Endothelial cell (in vitro differentiated cells): ENCODE data around the gene MDFI. TPM values are rescaled to one million over a fixed set of nuclear protein-coding genes. Genes with fewer than 3 reads are reported as not detected.

ENCODE experiments used
- DNase-seq: peaks from one replicate; pipeline ENCODE4 v3.0.0; 2021; ENCODE audit warnings: low spot score
- H3K27ac Mint-ChIP-seq: one replicate; pipeline ENCODE4 v1.8.0; 2021; ENCODE audit warnings: mixed read lengths, inconsistent platforms; ENCODE audit not compliant: unreplicated experiment
- H3K27me3 Mint-ChIP-seq: one replicate; pipeline ENCODE4 v1.8.0; 2021; ENCODE audit warnings: mild to moderate bottlenecking, moderate library complexity, mixed read lengths, inconsistent platforms; ENCODE audit not compliant: unreplicated experiment
- H3K36me3 Mint-ChIP-seq: one replicate; pipeline ENCODE4 v1.8.0; 2021; ENCODE audit warnings: mild to moderate bottlenecking, low read depth, mixed read lengths, inconsistent platforms; ENCODE audit not compliant: unreplicated experiment
- H3K4me1 Mint-ChIP-seq: one replicate; pipeline ENCODE4 v1.8.0; 2021; ENCODE audit warnings: mild to moderate bottlenecking, mixed read lengths, inconsistent platforms; ENCODE audit not compliant: unreplicated experiment
- H3K4me3 Mint-ChIP-seq: one replicate; pipeline ENCODE4 v1.8.0; 2021; ENCODE audit warnings: mild to moderate bottlenecking, mixed read lengths, inconsistent platforms; ENCODE audit not compliant: unreplicated experiment
- H3K9me3 Mint-ChIP-seq: one replicate; pipeline ENCODE4 v1.8.0; 2021; ENCODE audit warnings: mixed read lengths, inconsistent platforms; ENCODE audit not compliant: unreplicated experiment
- total RNA-seq: library from RNA; stranded (reverse); fragmentation: NEBNext Ultra II Directional; extraction: Animal tissue kit (Norgen Biotek cat#: 25700); gene quantifications from one replicate; pipeline ENCODE4 v1.2.1, GENCODE V29; 2021; ENCODE audit not compliant: unreplicated experiment
- TF ChIP-seq, protein P1 (sequence below): fragments of 200-600 bp; sonication (generic); IDR thresholded peaks from one replicate; pipeline ENCODE4 v1.5.0; 2021; ENCODE audit warnings: antibody characterized with exemption; ENCODE audit not compliant: unreplicated experiment

Gene MDFI
- total RNA-seq, 1 donor from 2014 or later = 285 TPM

DNA sequence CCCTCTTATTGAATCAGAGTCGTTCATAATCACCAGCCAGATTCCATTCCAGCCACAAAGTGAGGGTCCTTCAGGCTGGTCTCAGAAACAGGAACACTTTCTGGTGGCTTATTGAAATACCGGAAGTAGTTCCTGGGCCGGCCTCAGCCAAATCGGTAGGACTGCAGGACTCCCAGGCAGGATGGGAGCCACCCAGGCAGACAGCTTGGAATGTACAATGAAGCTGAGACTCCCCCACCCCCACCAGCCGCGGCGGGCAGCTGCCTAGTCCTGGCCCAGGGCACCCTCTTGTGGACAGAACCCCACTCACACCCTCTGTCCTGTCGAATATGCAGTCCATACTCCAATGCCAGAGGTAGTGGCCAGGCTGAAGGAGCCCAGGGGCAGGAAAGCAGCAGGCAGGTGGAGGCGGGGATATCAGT is 43.8 kb downstream of the MDFI start:
- H3K9me3 Mint-ChIP-seq = no peaks in the 10 kb centered on the region
- H3K4me1 Mint-ChIP-seq = peaks cover 11% of the 10 kb centered on the region
- H3K27ac Mint-ChIP-seq = peak overlapping the region; percentile 30
- TF ChIP-seq, protein P1, sequence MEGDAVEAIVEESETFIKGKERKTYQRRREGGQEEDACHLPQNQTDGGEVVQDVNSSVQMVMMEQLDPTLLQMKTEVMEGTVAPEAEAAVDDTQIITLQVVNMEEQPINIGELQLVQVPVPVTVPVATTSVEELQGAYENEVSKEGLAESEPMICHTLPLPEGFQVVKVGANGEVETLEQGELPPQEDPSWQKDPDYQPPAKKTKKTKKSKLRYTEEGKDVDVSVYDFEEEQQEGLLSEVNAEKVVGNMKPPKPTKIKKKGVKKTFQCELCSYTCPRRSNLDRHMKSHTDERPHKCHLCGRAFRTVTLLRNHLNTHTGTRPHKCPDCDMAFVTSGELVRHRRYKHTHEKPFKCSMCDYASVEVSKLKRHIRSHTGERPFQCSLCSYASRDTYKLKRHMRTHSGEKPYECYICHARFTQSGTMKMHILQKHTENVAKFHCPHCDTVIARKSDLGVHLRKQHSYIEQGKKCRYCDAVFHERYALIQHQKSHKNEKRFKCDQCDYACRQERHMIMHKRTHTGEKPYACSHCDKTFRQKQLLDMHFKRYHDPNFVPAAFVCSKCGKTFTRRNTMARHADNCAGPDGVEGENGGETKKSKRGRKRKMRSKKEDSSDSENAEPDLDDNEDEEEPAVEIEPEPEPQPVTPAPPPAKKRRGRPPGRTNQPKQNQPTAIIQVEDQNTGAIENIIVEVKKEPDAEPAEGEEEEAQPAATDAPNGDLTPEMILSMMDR = peak; percentile 81
- no peaks in the 10 kb centered on the region for H3K36me3 Mint-ChIP-seq
- DNase-seq = peak; percentile 96
- H3K4me3 Mint-ChIP-seq = no peak overlapping the region
- H3K27me3 Mint-ChIP-seq = peaks cover 4% of the 10 kb centered on the region

DNA sequence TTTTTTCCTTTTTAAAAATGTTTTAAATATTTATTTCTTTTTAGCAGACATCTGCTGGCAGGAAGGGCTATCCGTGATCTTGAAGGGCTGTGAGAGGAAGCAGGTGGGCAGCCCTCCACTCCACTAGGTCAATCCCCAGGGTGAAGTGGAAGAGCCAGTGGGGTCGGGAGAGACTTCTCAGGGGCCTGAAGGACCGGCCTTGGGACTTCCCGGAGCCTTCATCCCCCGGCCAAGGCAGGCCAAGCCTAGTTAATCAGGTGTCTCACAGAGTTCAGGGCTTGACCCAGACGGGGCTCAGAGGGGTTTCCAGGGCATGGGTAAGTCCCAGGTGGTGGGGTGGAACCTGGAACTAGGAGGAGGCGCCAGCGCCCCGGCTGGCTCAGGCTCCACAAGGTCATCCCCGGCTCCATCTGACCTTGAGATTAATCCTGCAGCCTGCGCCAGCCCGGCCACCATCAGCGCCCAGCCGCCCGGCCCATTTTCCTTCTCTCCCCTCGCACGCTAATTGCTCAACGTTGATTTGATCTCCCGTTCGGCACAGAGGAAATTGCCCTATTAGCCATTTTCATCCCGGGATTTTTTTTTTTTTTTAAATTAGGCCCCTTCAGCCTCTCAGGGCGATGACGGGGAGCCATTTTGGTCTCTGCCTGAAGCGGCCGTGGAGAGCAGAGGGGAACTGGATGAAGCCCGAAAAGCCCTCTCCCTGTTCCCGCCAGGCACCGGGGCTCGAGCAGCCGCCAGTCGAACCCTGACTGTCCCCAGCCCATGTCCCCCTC is 44.4 kb downstream of the MDFI start:
- no peaks in the 10 kb centered on the region for H3K9me3 Mint-ChIP-seq
- no peak overlapping the region for H3K27ac Mint-ChIP-seq
- peaks cover 9% of the 10 kb centered on the region for H3K4me1 Mint-ChIP-seq
- TF ChIP-seq, protein P1 = peak; percentile 30
- H3K36me3 Mint-ChIP-seq = no peaks in the 10 kb centered on the region
- no peak for DNase-seq
- no peak overlapping the region for H3K4me3 Mint-ChIP-seq
- H3K27me3 Mint-ChIP-seq = peaks cover 8% of the 10 kb centered on the region

DNA sequence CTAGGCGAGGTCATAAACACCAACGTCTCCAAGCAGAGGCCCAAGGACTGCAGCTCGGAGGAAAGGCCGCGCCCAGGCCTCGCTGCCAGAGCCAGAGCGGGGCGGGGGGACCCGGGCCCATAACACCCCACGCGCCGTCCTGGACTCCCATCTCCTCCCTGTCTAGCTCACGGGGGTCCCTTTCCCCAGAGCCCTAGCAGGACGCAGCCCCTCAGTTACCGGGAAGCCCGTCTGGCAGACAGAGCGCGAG is 44.9 kb downstream of the MDFI start:
- no peak overlapping the region for H3K27ac Mint-ChIP-seq
- no peak overlapping the region for H3K4me3 Mint-ChIP-seq
- H3K9me3 Mint-ChIP-seq = no peaks in the 10 kb centered on the region
- H3K4me1 Mint-ChIP-seq = peaks cover 9% of the 10 kb centered on the region
- no peaks in the 10 kb centered on the region for H3K36me3 Mint-ChIP-seq
- peaks cover 8% of the 10 kb centered on the region for H3K27me3 Mint-ChIP-seq
- TF ChIP-seq, protein P1 = no peak
- no peak for DNase-seq

DNA sequence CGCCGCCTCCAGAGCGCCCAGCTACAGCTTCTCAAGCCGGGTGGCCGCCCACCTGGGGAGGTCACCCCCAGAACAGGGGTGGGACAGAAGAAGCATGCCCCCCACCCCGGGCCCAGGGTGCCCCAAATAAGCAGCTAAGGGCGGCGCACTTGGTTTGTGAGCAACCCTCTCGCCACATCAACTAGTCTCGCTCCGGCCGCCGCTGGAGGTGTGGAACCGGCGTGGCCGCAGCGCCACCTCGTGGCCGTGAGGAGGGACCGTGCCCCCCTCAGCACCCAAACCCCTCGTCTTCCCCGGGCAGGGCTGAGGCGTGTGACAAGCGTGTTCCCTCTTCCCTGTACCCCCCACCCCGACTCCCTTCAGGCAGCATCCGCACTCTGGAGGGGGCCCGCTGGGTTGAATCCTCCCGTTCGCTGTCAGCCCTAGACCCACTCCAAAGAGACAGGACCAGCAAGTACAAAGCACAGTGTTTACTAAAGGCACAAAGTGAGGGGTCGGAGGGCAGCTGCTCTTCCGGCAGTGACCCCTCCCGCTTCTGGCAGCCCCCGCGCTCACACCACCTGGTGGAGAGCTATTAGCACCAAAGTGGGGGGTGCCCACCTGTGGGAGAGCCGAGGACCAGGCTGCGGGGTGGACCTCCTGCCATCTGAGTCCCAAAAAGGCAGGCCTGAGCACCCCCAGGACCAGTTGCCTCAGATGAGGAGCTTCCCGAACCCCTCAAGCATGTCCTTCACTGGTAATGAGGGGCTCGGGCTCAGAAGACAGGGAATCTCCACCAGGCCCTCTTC is 45.4 kb downstream of the MDFI start:
- peak; percentile 85 for DNase-seq
- Mint-ChIP-seq H3K9me3 (no peaks in the 10 kb centered on the region), H3K36me3 (no peaks in the 10 kb centered on the region), H3K27me3 (peaks cover 8% of the 10 kb centered on the region), H3K4me3 (no peak overlapping the region), H3K4me1 (peaks cover 9% of the 10 kb centered on the region), H3K27ac (no peak overlapping the region)
- TF ChIP-seq, protein P1 = peak; percentile 94
